GM04503 (cell line): ENCODE results near the gene PCDHGB5.
A peak's percentile ranks its signal among the peaks of the same experiment; 100 is the strongest.
"Not testable (repeated sequence)": the region's sequence is repeated elsewhere in the genome, so short reads cannot be mapped to it uniquely, and the experiment has no call there.

ENCODE experiments used
- DNase-seq: peaks from one replicate; pipeline ENCODE4 v3.0.0-alpha.2; 2012; ENCODE audit warnings: low read depth

PCDHGB5 gene

DNA sequence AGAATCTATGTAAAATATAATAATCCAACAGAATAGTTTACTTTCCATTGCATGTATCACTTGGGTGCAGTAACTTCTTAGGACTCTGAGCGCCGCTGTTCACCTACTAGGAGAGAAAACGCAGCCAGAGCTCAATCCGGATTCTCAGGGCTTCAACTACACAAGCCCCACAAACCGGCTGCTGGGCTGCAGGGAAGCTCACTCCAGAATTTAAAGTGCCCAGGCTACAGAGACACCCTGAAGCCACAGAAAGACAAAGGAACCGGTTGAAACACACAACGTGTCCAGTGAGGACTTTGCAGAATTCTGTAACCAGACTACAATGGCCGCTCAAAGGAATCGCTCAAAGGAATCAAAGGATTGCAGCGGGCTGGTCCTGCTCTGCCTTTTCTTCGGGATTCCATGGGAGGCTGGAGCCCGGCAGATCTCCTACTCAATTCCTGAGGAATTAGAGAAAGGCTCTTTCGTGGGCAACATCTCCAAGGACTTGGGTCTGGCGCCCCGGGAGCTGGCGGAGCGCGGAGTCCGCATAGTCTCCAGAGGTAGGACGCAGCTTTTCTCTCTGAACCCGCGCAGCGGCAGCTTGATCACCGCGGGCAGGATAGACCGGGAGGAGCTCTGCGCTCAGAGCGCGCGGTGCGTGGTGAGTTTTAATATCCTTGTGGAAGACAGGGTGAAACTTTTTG, 15.2 kb downstream of the PCDHGB5 start, which contains the start of gene PCDHGA10:
Gene PCDHGA10, plus strand, starts transcription at position 134 of the 686 bp plus-strand sequence. Its CDS starts 189 bp downstream, at position 323.
- no peak for DNase-seq

DNA sequence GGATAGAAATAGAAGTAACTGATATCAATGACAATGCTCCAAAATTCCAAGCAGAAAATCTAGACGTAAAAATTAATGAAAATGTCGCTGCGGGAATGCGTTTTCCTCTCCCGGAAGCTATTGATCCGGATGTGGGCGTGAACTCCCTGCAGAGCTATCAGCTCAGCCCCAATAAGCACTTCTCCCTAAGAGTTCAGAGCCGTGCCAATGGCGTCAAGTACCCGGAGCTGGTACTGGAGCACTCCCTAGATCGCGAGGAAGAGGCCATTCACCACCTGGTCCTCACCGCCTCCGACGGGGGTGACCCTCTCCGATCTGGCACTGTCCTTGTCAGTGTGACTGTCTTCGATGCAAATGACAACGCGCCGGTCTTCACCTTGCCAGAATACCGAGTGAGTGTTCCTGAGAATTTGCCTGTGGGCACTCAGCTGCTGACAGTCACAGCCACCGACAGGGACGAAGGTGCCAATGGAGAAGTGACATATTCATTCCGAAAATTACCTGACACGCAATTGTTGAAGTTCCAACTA, 15.9 kb downstream of the PCDHGB5 start:
- no peak for DNase-seq

DNA sequence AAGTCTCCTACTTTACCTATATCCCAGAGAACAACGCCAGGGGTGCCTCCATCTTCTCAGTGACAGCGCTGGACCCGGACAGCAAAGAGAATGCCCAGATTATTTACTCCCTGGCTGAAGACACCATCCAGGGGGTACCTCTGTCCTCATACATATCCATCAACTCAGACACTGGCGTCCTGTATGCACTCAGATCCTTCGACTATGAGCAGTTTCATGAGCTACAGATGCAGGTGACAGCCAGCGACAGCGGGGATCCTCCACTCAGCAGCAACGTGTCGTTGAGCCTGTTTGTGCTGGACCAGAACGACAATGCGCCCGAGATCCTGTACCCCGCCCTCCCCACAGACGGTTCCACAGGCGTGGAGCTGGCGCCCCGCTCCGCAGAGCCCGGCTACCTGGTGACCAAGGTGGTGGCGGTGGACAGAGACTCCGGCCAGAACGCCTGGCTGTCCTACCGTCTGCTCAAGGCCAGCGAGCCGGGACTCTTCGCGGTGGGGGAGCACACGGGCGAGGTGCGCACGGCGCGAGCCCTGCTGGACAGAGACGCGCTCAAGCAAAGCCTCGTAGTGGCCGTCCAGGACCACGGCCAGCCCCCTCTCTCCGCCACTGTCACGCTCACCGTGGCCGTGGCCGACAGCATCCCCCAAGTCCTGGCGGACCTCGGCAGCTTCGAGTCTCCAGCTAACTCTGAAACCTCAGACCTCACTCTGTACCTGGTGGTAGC, 17.0 kb downstream of the PCDHGB5 start:
- DNase-seq, result not testable (repeated sequence)

DNA sequence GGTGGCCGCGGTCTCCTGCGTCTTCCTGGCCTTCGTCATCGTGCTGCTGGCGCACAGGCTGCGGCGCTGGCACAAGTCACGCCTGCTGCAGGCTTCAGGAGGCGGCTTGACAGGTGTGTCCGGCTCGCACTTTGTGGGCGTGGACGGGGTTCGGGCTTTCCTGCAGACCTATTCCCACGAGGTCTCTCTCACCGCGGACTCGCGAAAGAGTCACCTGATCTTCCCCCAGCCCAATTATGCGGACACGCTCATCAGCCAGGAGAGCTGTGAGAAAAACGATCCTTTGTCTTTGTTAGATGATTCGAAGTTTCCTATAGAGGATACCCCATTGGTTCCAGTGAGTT, 17.5 kb downstream of the PCDHGB5 start:
- DNase-seq, result not testable (repeated sequence)

DNA sequence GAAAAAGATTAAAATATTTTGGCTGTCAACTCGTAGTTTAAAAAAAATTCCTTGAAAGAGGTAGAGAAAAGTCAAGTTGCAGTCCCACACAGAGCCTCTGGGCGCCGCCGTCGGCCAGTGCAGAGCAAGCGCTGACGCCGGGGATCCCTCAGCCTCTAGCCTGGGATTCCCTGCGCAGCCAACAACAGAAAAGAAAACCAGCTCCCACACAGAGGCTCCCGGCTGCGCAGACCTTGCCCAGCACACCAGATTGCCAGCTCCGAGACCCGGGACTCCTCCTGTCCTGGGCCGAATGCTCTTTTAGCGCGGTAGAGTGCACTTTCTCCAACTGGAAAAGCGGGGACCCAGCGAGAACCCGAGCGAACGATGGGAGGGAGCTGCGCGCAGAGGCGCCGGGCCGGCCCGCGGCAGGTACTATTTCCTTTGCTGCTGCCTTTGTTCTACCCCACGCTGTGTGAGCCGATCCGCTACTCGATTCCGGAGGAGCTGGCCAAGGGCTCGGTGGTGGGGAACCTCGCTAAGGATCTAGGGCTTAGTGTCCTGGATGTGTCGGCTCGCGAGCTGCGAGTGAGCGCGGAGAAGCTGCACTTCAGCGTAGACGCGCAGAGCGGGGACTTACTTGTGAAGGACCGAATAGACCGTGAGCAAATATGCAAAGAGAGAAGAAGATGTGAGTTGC, 19.9 kb downstream of the PCDHGB5 start, which contains the start of gene PCDHGB7:
Gene PCDHGB7, plus strand, starts transcription at position 184 of the 679 bp plus-strand sequence. Its CDS starts 183 bp downstream, at position 367.
- DNase-seq, result not testable (repeated sequence)

DNA sequence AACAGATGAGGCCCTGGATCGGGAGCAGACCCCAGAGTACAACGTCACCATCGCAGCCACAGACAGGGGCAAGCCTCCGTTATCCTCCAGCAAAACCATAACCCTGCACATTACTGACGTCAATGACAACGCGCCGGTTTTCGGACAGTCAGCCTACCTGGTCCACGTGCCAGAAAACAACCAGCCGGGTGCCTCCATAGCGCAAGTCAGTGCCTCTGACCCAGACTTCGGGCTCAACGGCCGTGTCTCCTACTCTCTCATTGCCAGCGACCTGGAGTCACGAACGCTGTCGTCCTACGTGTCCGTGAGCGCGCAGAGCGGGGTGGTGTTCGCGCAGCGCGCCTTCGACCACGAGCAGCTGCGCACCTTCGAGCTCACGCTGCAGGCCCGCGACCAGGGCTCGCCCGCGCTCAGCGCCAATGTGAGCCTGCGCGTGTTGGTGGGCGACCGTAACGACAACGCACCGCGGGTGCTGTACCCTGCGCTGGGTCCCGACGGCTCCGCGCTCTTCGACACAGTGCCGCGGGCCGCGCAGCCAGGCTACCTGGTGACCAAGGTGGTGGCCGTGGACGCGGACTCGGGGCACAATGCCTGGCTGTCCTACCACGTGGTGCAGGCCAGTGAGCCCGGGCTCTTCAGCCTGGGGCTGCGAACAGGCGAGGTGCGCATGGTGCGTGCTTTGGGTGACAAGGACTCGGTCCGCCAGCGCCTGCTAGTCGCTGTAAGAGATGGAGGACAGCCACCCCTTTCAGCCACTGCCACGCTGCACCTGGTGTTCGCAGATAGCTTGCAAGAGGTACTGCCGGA, 21.5 kb downstream of the PCDHGB5 start:
- DNase-seq, result no peak

DNA sequence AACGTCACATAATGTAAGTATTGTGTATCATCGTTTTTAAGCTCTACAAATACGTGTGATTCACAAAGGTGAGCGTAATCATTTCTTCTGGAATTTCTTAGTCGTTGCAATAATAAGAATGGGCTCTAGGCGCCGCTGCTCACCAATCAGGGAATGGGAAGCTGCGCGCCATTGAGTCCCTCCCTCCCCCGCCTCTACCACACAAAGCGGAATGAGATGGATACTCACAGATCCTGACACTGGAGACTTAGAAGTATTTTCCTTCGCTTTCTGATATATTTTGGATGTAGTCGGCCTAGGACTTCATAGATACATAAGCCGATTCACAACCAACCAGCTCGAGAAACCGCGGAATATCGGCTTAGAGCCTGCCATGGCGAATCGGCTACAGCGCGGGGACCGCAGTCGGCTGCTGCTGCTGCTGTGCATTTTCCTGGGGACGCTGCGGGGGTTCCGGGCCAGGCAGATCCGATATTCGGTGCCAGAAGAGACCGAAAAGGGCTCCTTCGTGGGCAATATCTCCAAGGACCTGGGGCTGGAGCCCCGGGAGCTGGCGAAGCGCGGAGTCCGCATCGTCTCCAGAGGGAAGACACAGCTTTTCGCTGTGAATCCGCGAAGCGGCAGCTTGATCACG, 23.2 kb downstream of the PCDHGB5 start, which contains the start of gene PCDHGA11:
Gene PCDHGA11, plus strand, starts transcription at position 197 of the 634 bp plus-strand sequence. Its CDS starts 177 bp downstream, at position 374.
- no peak for DNase-seq

DNA sequence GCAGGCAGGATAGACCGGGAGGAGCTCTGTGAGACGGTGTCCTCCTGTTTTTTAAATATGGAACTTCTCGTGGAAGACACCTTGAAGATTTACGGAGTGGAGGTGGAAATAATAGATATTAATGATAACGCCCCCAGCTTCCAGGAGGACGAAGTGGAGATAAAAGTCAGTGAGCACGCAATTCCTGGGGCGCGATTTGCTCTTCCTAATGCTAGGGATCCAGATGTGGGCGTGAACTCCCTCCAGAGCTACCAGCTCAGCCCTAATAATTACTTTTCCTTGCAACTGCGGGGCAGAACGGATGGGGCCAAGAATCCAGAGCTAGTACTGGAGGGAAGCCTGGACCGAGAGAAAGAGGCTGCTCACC, 23.7 kb downstream of the PCDHGB5 start:
- no peak for DNase-seq

DNA sequence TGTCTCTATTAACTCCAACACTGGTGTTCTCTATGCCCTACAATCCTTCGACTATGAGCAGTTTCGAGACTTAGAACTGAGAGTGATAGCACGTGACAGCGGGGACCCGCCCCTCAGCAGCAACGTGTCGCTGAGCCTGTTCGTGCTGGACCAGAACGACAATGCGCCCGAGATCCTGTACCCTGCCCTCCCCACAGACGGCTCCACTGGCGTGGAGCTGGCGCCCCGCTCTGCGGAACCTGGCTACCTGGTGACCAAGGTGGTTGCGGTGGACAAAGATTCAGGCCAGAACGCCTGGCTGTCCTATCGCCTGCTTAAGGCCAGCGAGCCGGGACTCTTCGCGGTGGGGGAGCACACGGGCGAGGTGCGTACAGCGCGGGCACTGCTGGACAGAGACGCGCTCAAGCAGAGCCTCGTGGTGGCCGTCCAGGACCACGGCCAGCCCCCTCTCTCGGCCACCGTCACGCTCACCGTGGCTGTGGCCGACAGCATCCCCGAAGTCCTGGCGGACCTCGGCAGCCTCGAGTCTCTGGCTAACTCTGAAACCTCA, 25.1 kb downstream of the PCDHGB5 start:
- no peak for DNase-seq

DNA sequence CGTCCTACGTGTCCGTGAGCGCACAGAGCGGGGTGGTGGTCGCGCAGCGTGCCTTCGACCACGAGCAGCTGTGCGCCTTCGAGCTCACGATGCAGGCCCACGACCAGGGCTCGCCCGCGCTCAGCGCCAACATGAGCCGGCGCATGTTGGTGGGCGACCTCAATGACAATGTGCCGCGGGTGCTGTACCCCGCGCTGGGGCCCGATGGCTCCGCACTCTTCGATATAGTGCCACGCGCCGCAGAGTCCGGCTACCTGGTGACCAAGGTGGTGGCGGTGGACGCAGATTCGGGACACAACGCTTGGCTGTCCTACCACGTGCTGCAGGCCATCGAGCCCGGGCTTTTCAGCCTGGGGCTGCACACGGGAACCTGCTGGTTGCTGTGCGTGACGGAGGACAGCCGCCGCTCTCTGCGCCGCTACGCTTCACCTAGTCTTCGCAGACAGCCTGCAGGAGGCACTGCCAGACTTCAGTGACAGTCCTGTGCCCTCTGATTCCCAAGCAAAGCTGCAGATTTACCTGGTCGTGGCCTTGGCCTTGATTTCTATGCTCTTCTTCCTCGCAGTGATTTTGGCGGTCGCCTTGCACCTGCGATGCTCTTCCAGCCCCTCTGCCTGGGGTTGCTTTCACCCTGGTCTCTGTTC, 30.2 kb downstream of the PCDHGB5 start:
- DNase-seq, result no peak

DNA sequence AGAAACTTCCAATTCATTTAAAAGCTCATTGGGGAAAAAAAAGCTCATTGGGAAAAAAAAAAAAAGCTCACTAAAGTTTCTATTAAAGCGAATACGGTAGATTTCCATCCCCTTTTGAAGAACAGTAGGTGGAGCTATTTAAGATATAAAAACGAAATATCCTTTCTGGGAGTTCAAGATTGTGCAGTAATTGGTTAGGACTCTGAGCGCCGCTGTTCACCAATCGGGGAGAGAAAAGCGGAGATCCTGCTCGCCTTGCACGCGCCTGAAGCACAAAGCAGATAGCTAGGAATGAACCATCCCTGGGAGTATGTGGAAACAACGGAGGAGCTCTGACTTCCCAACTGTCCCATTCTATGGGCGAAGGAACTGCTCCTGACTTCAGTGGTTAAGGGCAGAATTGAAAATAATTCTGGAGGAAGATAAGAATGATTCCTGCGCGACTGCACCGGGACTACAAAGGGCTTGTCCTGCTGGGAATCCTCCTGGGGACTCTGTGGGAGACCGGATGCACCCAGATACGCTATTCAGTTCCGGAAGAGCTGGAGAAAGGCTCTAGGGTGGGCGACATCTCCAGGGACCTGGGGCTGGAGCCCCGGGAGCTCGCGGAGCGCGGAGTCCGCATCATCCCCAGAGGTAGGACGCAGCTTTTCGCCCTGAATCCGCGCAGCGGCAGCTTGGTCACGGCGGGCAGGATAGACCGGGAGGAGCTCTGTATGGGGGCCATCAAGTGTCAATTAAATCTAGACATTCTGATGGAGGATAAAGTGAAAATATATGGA, 32.8 kb downstream of the PCDHGB5 start, which contains the start of gene PCDHGA12:
Gene PCDHGA12, plus strand, starts transcription at position 176 of the 782 bp plus-strand sequence. Its CDS starts 253 bp downstream, at position 429.
- DNase-seq, result peak; percentile 84

DNA sequence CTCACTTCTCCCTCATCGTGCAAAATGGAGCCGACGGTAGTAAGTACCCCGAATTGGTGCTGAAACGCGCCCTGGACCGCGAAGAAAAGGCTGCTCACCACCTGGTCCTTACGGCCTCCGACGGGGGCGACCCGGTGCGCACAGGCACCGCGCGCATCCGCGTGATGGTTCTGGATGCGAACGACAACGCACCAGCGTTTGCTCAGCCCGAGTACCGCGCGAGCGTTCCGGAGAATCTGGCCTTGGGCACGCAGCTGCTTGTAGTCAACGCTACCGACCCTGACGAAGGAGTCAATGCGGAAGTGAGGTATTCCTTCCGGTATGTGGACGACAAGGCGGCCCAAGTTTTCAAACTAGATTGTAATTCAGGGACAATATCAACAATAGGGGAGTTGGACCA, 33.5 kb downstream of the PCDHGB5 start:
- no peak for DNase-seq

DNA sequence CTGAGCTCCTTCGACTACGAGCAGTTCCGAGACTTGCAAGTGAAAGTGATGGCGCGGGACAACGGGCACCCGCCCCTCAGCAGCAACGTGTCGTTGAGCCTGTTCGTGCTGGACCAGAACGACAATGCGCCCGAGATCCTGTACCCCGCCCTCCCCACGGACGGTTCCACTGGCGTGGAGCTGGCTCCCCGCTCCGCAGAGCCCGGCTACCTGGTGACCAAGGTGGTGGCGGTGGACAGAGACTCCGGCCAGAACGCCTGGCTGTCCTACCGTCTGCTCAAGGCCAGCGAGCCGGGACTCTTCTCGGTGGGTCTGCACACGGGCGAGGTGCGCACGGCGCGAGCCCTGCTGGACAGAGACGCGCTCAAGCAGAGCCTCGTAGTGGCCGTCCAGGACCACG, 34.6 kb downstream of the PCDHGB5 start:
- not testable (repeated sequence) for DNase-seq

DNA sequence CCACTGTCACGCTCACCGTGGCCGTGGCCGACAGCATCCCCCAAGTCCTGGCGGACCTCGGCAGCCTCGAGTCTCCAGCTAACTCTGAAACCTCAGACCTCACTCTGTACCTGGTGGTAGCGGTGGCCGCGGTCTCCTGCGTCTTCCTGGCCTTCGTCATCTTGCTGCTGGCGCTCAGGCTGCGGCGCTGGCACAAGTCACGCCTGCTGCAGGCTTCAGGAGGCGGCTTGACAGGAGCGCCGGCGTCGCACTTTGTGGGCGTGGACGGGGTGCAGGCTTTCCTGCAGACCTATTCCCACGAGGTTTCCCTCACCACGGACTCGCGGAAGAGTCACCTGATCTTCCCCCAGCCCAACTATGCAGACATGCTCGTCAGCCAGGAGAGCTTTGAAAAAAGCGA, 35.0 kb downstream of the PCDHGB5 start:
- DNase-seq, result not testable (repeated sequence)

DNA sequence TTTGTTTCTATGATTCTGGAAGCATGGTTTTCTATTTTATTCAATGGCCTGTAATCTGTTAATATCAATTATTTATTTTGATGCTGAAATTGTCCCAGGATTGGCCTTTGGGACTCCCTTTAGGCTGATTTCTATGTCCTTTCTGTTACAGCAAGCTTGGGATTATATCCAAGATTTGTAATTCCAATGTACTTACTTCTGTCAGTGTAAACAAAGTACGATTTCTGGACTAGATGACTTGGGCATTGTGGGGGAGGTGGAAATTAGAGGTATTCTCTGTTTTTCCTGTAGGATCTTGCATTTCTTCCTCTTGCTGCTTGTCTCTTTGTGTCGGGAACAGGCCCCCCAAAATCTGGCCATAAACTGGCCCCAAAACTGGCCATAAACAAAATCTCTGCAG, 36.3 kb downstream of the PCDHGB5 start:
- DNase-seq, result no peak

DNA sequence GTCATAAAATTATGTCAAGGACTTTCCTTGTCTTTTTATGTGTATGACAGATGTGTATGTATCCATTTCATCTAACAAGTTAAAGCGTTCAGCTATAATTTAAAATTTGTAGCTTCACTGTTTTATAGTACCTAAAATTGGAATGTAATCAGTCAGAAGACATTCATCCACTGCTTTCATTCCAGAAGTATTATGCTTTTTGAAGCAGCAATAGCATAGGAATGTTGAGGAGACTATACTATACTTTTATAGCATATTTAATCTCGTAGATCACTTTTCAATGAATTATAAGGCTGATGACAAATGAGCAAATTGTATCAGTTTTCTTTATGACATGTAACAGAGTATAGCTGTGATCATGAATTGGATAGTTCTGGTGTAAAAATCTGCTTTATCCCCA, 39.5 kb downstream of the PCDHGB5 start:
- DNase-seq, result no peak

DNA sequence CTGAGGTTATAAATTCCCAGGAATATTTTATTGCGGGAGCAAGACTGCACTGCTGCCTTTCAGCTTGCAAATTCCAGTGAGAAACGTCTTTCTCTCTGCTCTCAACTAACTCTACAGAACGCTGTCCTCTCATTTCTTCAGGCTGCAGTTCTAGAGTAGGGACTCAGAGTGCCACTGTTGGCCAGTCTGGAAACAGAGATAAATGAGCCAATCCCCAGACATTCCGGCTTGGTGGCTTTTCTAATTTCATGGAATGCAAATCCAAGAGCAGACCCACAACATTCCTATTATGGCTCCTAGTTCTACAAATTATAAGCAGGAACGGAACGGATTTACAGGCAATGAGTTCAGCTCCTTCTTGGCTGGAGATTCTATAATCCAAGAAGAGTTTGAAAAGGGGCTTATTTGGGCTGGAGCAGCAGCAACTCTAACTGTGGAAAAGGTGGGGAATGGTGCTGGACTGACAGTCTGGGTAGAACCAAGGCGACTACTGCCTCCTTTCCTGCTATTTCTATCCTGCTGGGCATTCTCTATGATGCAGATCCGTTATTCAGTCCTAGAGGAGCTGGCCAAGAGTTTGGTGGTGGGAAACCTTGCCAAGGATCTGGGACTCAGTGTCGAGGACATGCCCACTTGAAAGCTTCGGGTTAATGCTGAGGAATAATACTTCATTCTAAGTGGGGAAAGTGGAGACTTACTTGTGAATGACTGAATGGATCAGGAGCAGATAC, 41.8 kb downstream of the PCDHGB5 start:
- DNase-seq, result peak; percentile 12

DNA sequence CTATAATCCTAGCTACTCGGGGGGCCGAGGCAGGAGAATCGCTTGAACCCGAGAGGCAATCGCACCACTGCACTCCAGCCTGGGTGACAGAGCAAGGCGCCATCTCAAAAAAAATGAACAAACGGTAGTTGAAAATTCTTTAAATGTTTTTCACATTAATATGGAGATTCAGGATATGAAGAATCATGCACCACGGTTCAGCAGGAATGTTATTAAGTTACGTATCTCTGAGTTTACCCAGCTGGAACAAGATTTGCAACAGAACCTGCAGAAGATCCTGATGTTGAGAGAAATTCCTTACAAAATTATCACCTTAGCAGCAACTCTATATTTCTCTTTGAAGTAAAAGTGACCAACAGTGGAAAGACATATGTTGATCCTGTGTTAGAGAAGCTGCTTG, 42.6 kb downstream of the PCDHGB5 start:
- no peak for DNase-seq
